NCI-H2107 treated with DMSO at 0.1 percent for 48 hours (cell line): ENCODE measurements around the gene NOL11.
"Not testable (repeated sequence)": the region's sequence is repeated elsewhere in the genome, so short reads cannot be mapped to it uniquely, and the experiment has no call there.

Experiments
- DNase-seq: peaks from one replicate; lab custom pipeline; 2025; ENCODE audit not compliant: unreplicated experiment; lab: John Stamatoyannopoulos, UW

Gene NOL11

DNA sequence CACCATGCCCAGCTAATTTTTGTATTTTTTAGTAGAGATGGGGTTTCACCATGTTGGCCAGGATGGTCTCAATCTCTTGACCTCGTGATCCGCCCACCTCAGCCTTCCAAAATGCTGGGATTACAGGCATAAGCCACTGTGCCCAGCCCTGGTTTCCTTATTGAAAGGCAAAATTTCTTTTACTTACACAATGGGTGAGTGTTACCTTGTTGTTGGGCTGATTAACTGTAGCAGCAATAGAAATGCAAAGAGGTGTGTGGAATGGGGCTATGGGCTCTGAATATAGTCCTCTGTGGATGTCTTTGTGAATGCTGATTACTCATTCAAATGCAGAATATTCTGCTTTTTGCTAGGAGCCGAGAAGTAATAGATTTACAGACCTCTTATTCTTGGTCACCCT, 34.4 kb downstream of the NOL11 start:
- not testable (repeated sequence) for DNase-seq

DNA sequence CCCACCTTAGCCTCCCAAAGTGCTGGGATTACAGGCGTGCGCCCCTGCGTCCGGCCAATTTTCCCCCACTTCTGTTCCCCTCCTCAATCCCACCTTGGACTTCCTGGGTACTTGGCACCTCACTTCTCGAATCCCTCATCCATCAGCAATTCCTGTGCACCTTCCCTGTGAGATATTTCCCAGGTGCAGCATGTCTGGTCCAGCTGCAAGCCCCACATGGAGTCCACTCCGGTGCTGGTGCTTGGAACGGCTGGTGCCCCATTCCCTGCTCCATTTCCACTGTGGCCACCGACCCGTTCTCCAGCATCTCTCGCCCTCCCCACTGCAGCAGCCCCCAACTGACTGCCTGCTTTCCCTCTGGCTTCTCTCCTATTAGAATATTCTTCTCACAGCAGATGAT, 35.3 kb downstream of the NOL11 start:
- no peak for DNase-seq

DNA sequence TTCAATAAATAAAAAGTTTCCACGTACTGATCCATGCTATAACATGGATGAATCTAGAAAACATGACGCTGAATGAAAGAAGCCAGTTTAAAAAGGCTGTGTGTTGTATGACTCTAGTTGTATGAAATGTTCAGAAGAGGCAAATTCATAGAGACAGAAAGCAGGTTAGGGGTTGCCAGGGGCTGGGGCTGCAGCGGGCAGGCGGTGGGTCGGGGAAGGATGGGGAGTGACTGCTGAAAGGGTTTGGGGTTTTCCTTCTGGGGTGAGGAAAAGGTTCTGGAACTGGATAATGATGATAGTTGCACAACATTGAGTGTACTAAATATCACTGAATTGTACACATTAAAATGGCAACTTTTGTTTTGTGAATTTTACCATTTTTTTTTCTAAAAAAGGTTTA, 36.3 kb downstream of the NOL11 start:
- DNase-seq: no peak

DNA sequence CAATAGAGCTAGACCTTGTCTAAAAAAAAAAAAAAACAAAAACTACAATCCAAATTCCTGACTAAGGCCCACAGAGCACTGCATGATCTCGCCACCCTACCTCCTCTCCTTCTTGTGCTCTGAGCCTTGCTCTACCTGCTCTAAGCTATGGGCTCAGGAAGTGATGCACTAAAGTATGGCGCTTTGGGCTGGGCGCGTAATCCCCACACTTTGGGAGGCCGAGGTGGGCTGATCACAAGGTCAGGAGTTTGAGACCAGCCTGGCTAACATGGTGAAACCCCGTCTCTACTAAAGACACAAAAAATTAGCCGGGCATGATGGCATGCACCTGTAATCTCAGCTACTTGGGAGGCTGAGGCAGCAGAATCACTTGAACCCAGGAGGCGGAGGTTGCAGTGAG, 37.0 kb downstream of the NOL11 start:
- not testable (repeated sequence) for DNase-seq

DNA sequence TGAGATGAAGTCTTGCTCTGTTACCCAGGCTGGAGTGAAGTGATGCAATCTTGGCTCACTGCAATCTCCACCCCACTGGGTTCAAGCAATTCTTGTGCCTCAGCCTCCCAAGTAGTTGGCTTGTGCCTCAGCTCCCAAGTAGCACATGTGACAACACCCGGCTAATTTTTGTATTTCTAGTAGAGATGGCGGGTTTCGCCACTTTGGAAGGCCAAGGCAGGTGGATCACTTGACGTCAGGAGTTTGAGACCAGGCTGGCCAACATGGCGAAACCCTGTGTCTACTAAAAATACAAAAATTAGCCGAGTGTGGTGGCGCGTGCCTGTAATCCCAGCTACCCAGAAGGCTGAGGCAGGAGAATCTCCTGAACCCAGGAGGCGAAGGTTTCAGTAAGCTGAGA, 39.0 kb downstream of the NOL11 start:
- not testable (repeated sequence) for DNase-seq

DNA sequence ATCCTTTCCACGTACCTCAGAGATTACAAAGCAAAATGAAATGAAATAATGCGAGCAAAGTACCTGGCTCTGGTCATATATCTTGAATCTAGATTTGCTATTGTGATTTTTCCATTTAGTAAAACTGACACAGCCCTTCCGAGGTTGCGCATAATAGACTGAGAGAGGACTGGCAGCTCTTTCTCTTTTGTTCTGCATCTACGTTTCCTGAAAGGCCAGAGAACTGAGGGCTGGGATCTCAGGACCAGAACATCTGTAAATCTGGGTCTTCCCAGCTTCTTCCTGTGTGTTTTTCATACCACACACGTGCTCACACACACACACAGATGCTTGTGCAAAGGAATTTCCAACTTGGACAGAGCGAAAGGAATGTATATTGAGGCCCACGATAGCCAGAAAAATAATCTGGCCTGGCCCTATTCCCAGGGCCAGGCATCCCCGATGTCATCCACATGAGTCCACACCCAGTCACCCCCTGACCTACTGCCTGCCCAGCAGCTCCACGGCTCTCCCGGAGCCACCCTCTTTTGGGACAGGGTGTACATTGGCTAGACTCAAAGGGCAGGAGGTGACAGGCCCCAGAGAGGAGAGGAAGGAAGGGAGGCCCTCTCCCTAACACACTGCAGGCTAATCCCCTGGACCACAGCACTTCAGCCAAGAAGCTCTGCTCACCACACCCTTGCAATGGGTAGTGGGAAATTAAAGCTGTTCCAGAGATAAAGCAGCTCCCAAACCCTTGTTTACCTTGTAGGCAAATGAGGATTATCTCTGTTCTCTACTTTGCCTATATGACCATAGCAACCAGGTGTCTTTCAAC, 41.8 kb downstream of the NOL11 start:
- no peak for DNase-seq

DNA sequence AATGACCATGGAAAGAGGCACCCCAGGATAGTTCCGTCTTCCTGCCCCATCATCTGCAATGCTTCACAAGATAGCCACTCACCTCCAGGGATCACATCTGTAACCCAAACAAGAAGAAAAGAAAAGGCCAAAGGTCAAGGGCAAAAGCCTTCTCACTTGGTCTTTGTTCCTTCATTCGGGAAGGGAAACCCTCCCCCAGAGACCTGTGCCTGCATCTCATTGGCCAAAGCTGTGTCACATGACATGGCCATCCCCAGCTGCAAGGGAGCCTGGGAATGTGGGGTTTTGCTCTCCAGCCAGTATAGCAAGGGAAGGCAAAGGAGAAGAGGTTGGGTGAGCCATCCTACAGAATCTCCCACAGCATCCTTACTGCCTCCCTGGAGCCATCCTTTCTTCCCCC, 47.9 kb downstream of the NOL11 start:
- DNase-seq: no peak

DNA sequence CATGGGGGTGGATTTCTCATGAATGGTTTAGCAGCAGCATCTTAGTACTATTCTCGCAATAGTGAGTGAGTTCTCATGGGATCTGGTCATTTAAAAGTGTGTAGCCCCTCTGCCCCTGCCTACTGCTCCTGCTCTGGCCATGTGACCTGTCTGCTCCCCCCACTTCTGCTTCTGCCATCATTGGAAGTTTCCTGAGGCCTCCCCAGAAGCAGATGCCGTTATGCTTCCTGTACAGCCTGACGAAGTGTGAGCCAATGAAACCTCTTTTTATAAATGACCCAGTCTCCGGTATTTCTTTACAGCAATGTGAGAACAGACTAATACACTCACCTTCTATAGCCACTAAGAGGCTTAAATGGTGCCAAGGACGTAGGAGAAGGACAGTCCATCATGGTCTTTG, 51.5 kb downstream of the NOL11 start:
- no peak for DNase-seq

DNA sequence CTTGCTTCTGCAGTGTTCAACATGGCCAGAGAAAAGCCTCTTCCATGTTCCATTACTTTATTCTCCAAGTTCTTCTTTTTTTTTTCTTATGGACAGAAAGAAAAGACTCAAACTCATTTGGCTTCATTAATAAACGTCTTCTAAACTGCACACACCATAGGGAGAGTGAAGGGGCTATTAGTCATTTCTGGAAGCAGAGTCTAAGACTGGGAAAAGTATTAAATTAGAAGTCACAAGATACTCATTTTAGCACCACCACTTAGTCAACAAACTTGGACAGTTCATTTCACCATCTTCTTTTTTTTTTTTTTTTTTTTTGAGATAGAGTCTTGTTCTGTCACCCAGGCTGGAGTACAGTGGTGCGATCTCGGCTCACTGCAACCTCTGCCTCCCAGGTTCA, 52.8 kb downstream of the NOL11 start:
- no peak for DNase-seq

DNA sequence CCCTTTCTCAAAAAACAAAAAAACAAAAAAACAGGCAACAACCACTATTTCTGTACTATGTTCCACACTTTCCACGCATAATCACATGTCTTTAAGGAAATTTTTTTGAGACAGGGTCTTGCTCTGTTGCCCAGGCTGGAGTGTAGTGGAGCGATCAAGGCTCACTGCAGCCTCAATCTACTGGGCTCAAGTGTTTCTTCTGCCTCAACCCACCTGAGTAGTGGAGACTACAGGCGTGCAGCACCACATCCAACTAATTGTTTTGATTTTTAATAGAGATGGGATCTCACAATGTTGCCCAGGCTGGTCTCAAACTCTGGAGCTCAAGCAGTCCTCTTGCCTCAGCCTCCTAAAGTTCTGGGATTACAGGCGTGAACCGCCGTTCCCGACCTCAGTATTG, 54.9 kb downstream of the NOL11 start:
- no peak for DNase-seq

DNA sequence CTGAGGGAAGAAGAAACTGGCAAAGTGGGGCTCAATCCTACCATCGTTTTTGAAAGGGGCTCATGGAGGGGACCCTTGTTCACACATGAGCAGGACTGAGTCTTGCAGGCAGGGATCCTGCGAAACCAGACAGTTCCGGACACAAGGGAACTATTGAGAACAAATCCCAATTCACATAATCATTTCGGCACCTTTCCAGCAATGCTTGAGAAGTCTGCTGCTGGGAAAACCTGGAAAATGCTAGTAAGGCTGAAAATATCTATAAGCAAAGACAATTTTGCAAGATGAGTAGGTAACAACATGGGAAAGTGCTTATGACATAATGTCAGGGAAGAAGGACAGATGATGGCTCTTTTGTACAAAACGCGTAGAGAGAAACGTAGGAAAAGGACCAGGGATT, 55.5 kb downstream of the NOL11 start:
- DNase-seq: no peak

DNA sequence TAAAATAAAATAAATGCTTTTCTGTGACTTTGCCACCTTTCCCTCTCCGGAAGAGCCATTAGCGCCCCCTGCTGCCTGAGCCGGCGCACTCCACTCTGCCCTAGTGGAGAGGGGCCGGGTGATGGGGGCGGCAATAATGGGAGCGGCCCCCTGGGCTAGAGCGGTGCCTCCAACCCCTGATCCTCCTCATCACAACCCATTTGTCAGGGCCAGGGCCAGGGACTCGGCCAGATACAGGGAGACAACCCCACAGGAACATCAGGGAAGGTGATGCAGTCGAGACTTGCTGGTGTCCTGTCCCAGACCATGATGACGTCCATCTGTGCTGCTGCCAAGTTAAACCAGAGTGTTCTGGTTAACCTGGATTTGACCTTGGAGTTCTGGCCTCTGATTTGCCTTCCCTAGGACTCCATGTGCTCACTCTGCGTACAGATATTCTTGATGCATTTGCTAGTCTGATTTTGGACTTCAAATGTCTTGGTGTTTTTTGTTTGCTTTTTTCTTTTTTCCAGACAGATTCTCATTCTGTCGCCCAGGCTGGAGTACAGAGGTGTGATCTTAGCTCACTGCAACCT, 61.4 kb downstream of the NOL11 start:
- no peak for DNase-seq

DNA sequence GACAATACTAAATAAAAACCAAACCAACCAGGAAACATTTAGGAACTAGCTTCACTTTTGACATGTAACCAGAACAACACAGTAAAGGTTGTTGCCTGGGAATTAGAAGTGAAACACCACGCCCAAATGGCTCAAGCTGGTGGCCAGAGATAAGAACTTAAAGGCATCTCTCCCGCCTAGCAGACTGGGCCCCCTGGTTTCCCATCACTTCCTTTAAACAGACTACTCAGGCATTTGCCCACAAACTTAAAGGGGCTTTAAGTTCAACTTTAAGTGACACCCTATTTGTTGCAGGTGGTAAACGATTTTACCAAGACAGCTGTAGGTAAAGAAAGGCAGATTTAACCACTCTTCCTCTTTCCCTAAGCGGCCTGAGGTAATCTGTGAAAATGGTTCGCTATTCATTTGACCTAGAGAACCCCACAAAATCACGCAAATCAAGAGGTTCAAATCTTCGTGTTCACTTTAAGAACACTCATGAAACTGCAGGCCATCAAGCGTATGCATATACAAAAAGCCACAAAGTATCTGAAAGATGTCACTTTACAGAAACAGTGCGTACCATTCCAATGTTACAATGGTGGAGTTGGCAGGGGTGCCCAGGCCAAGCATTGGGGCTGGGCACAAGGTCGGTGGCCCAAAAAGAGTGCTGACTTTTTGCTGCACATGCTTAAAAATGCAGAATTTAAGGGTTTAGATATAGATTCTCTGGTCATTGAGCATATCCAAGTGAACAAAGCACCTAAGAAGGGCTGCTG, 66.8 kb downstream of the NOL11 start:
- no peak for DNase-seq

DNA sequence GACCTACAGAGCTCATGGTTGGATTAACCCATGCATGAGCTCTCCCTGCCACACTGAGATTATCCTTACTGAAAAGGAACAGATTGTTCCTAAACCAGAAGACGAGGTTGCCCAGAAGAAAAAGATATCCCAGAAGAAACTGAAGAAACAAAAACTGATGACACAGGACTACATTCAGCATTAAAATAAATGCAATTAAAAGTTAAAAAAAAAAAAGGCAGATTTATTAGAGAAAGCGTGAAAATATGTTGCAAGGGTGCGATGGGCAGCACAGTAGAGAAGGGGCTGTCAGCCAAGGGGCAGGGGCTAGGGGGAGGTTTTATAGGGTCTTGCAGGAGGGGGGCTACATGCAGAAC, 67.4 kb downstream of the NOL11 start:
- no peak for DNase-seq

DNA sequence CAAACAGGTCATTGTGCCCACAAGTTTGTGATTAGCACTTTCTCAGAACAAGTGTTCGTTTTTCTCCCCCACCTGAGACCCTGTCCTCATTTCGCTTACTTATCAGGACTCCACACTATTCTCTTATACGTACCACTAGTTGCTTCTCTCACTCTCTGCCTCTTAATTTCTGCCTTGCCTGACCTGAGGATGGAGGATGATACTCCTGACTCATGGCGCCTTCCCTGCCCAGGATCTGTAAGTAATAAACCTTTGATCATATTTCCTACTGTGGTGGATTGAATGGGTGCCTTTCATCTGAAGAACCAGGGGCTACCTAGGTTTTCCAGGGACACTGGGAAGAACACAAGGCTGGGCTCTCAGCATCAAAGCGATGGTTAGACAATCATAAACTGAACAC, 67.8 kb downstream of the NOL11 start:
- DNase-seq: no peak
